DOHH2 (cell line): Measurements from ENCODE around the gene NAA25.

Experiments used
- H3F3A ChIP-seq: fragments of 200-600 bp; sonication (generic), shearing (Covaris generic); 2 replicates; pipeline ENCODE4 v1.6.0; 2016; ENCODE audit warnings: antibody characterized with exemption, mild to moderate bottlenecking; ENCODE audit not compliant: control insufficient read depth, insufficient read depth
- H3K27ac ChIP-seq: fragments of 200-600 bp; sonication (generic); 2 replicates; pipeline ENCODE4 v1.5.1; 2014; ENCODE audit warnings: low read depth, mild to moderate bottlenecking, low read length, moderate library complexity
- H3K27me3 ChIP-seq: fragments of 200-600 bp; sonication (generic); 2 replicates; pipeline ENCODE4 v1.6.1; 2014; ENCODE audit warnings: mild to moderate bottlenecking, low read length, mixed read lengths; ENCODE audit not compliant: control insufficient read depth
- H3K36me3 ChIP-seq: fragments of 200-600 bp; sonication (generic); 2 replicates; pipeline ENCODE4 v1.6.1; 2014; ENCODE audit warnings: mild to moderate bottlenecking, low read length, moderate library complexity, mixed read lengths; ENCODE audit not compliant: control insufficient read depth
- H3K4me1 ChIP-seq: fragments of 200-600 bp; sonication (generic); 2 replicates; pipeline ENCODE4 v1.6.1; 2014; ENCODE audit warnings: mild to moderate bottlenecking, low read length, mixed read lengths; ENCODE audit not compliant: control insufficient read depth
- H3K4me2 ChIP-seq: fragments of 200-600 bp; sonication (generic); 2 replicates; pipeline ENCODE4 v1.6.0; 2014; ENCODE audit warnings: mild to moderate bottlenecking, low read length, moderate library complexity
- H3K4me3 ChIP-seq: fragments of 200-600 bp; sonication (generic); 2 replicates; pipeline ENCODE4 v1.5.1; 2014; ENCODE audit warnings: mild to moderate bottlenecking, low read length, mixed read lengths
- H3K79me2 ChIP-seq: fragments of 200-600 bp; sonication (generic); 2 replicates; pipeline ENCODE4 v1.6.1; 2014; ENCODE audit warnings: mild to moderate bottlenecking, low read length, mixed read lengths; ENCODE audit not compliant: control insufficient read depth
- H3K9me2 ChIP-seq: fragments of 200-600 bp; sonication (generic); replicated peaks from 2 replicates; pipeline ENCODE4 v1.6.1; 2014; ENCODE audit warnings: mild to moderate bottlenecking, low read length, mixed read lengths; ENCODE audit not compliant: control insufficient read depth
- H3K9me3 ChIP-seq: fragments of 200-600 bp; sonication (generic); 2 replicates; pipeline ENCODE4 v1.6.1; 2014; ENCODE audit warnings: antibody characterized with exemption, low read length, mixed read lengths; ENCODE audit not compliant: control insufficient read depth, insufficient read depth
- H4K20me1 ChIP-seq: fragments of 200-600 bp; sonication (generic); 2 replicates; pipeline ENCODE4 v1.6.0; 2014; ENCODE audit warnings: low read depth, mild to moderate bottlenecking, antibody characterized with exemption, low read length, moderate library complexity; ENCODE audit not compliant: control insufficient read depth, insufficient read depth
- EZH2phosphoT487 ChIP-seq: fragments of 200-600 bp; sonication (generic); IDR thresholded peaks from 2 replicates; pipeline ENCODE4 v1.6.1; 2017; ENCODE audit warnings: borderline replicate concordance, mild to moderate bottlenecking, antibody characterized with exemption, low read length, moderate library complexity, mixed read lengths
- TF ChIP-seq, protein P1 (sequence below): fragments of 200-600 bp; sonication (generic); IDR thresholded peaks from one replicate; pipeline ENCODE4 v1.5.1; 2014; ENCODE audit warnings: antibody characterized with exemption, mild to moderate bottlenecking, low read depth, low read length; ENCODE audit not compliant: poor library complexity, severe bottlenecking

The NAA25 gene

GRCh38 chr12:112108202-112109079 is at the start of gene NAA25:
Gene NAA25, minus strand, starts transcription at chr12:112108783. Its CDS starts 10 bp downstream, at chr12:112108773.
- Histone ChIP-seq H3K9me2 (no peaks in the 10 kb centered on the region), H3K9me3 (no peaks in the 10 kb centered on the region), H4K20me1 (peaks cover 21% of the 10 kb centered on the region; the same call in 1 of the 2 replicates), H3K4me1 (peaks cover 49% of the 10 kb centered on the region), H3K27ac (peak within 1 kb of the TSS; percentile 96), H3K4me2 (peak within 1 kb of the TSS; percentile 67), H3K4me3 (peak within 1 kb of the TSS; percentile 88), H3K27me3 (no peaks in the 10 kb centered on the region), H3K36me3 (peaks cover 44% of the 10 kb centered on the region), H3K79me2 (peaks cover 57% of the 10 kb centered on the region), H3F3A (peaks cover 10% of the 10 kb centered on the region)
- no peak for TF ChIP-seq EZH2phosphoT487
- TF ChIP-seq, protein P1, sequence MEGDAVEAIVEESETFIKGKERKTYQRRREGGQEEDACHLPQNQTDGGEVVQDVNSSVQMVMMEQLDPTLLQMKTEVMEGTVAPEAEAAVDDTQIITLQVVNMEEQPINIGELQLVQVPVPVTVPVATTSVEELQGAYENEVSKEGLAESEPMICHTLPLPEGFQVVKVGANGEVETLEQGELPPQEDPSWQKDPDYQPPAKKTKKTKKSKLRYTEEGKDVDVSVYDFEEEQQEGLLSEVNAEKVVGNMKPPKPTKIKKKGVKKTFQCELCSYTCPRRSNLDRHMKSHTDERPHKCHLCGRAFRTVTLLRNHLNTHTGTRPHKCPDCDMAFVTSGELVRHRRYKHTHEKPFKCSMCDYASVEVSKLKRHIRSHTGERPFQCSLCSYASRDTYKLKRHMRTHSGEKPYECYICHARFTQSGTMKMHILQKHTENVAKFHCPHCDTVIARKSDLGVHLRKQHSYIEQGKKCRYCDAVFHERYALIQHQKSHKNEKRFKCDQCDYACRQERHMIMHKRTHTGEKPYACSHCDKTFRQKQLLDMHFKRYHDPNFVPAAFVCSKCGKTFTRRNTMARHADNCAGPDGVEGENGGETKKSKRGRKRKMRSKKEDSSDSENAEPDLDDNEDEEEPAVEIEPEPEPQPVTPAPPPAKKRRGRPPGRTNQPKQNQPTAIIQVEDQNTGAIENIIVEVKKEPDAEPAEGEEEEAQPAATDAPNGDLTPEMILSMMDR: no peak

DNA sequence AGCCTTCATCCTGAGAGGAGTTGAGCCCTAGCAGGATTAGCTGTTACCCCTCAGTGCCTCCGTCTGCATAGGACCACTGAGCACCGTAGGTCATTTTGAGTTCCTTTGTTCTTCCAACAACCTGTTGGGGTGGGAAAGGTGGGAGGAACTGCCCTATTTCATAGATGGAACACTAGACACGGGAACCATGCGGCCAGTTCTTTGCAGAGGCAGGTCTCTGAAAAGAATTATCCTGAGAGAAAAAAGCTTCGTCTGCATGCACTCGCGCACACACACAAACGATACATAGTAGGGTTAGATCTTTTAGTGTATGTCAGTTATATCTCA is 45.3 kb upstream of the NAA25 start:
- no peak overlapping the region for H3K27ac ChIP-seq
- H3F3A ChIP-seq: no peaks in the 10 kb centered on the region
- H3K27me3 ChIP-seq: no peaks in the 10 kb centered on the region
- no peaks in the 10 kb centered on the region for H4K20me1 ChIP-seq
- H3K9me3 ChIP-seq: no peaks in the 10 kb centered on the region
- no peak overlapping the region for H3K4me3 ChIP-seq
- H3K4me1 ChIP-seq: no peaks in the 10 kb centered on the region
- H3K4me2 ChIP-seq: no peak overlapping the region
- peaks cover 27% of the 10 kb centered on the region for H3K36me3 ChIP-seq
- H3K9me2 ChIP-seq: no peaks in the 10 kb centered on the region
- no peak for TF ChIP-seq EZH2phosphoT487
- TF ChIP-seq, protein P1: no peak
- no peaks in the 10 kb centered on the region for H3K79me2 ChIP-seq

- no peaks in the 10 kb centered on the region for H3K79me2 ChIP-seq
- H3K4me3 ChIP-seq: no peak overlapping the region
- H3K36me3 ChIP-seq: peaks cover 31% of the 10 kb centered on the region
- H4K20me1 ChIP-seq: no peaks in the 10 kb centered on the region
- H3K4me1 ChIP-seq: no peaks in the 10 kb centered on the region
- H3F3A ChIP-seq: no peaks in the 10 kb centered on the region
- TF ChIP-seq, protein P1: no peak
- no peak for TF ChIP-seq EZH2phosphoT487
- H3K27ac ChIP-seq: no peak overlapping the region
- no peaks in the 10 kb centered on the region for H3K27me3 ChIP-seq
- no peaks in the 10 kb centered on the region for H3K9me2 ChIP-seq
- no peaks in the 10 kb centered on the region for H3K9me3 ChIP-seq
- no peak overlapping the region for H3K4me2 ChIP-seq
These were observed 44.8 kb upstream of the NAA25 start for GRCh38 chr12:112153181-112153892.
